ENCODE results near the gene PKD2L2. TPM values are rescaled to one million over a fixed set of nuclear protein-coding genes. Genes with fewer than 3 reads are reported as not detected.

The PKD2L2 gene
- total RNA-seq, 1 donor from 2014 or later, result not detected

Other genes starting within 250 kb of the PKD2L2 start
- gene KLHL3, start 153.4 kb upstream of the PKD2L2 start, total RNA-seq, result 1.2 and 2.2 TPM in 2 replicates
- gene HNRNPA0, start 135.1 kb upstream of the PKD2L2 start, total RNA-seq, result 37.5 and 37.8 TPM in 2 replicates
- not detected in 2 replicates for gene MYOT, start 21.6 kb upstream of the PKD2L2 start, total RNA-seq
- 17.2 and 22.3 TPM in 2 replicates for gene FAM13B, start 143.6 kb downstream of the PKD2L2 start, total RNA-seq
- gene WNT8A, start 194.6 kb downstream of the PKD2L2 start, total RNA-seq, result not detected in 2 replicates
- not detected in 2 replicates for gene NME5, start 250.0 kb downstream of the PKD2L2 start, total RNA-seq